Neural cell (in vitro differentiated cells): ENCODE results near the gene XPR1.

Experiments
- EP300 ChIP-seq: fragments of 450-650 bp; conservative IDR thresholded peaks from 2 replicates; pipeline ENCODE4 v1.6.1; 2014; ENCODE audit warnings: antibody characterized with exemption, mild to moderate bottlenecking, moderate library complexity; ENCODE audit not compliant: poor library complexity, severe bottlenecking
- EZH2 ChIP-seq: fragments of 200-600, 300-800 bp; shearing (Covaris generic), sonication (generic); IDR thresholded peaks from 2 replicates; pipeline ENCODE4 v1.6.1; 2014; ENCODE audit warnings: antibody characterized with exemption, low read length, borderline replicate concordance, mild to moderate bottlenecking; ENCODE audit not compliant: insufficient read depth, poor library complexity, severe bottlenecking
- MXI1 ChIP-seq: fragments of 450-650 bp; conservative IDR thresholded peaks from 2 replicates; pipeline ENCODE4 v1.6.1; 2014; ENCODE audit warnings: antibody characterized with exemption, mild to moderate bottlenecking; ENCODE audit not compliant: poor library complexity, severe bottlenecking
- POLR2AphosphoS5 ChIP-seq: IDR thresholded peaks from 2 replicates; pipeline ENCODE4 v1.6.1; 2012
- RAD21 ChIP-seq: fragments of 450-650 bp; conservative IDR thresholded peaks from 2 replicates; pipeline ENCODE4 v1.6.1; 2014; ENCODE audit warnings: antibody characterized with exemption, mild to moderate bottlenecking, moderate library complexity
- SMC3 ChIP-seq: fragments of 450-650 bp; conservative IDR thresholded peaks from 2 replicates; pipeline ENCODE4 v1.6.1; 2014; ENCODE audit warnings: antibody characterized with exemption, mild to moderate bottlenecking, moderate library complexity; ENCODE audit not compliant: poor library complexity
- TAF1 ChIP-seq: IDR thresholded peaks from 2 replicates; pipeline ENCODE4 v1.6.1; 2012; ENCODE audit warnings: low read depth
- TF ChIP-seq, protein P1 (sequence below): fragments of 450-650 bp; IDR thresholded peaks from 2 replicates; pipeline ENCODE4 v1.5.1; 2014; ENCODE audit warnings: antibody characterized with exemption, mild to moderate bottlenecking, moderate library complexity; ENCODE audit not compliant: poor library complexity, severe bottlenecking
- TF ChIP-seq, protein P2 (sequence below): IDR thresholded peaks from 2 replicates; pipeline ENCODE4 v1.6.1; 2012; ENCODE audit warnings: borderline replicate concordance

DNA sequence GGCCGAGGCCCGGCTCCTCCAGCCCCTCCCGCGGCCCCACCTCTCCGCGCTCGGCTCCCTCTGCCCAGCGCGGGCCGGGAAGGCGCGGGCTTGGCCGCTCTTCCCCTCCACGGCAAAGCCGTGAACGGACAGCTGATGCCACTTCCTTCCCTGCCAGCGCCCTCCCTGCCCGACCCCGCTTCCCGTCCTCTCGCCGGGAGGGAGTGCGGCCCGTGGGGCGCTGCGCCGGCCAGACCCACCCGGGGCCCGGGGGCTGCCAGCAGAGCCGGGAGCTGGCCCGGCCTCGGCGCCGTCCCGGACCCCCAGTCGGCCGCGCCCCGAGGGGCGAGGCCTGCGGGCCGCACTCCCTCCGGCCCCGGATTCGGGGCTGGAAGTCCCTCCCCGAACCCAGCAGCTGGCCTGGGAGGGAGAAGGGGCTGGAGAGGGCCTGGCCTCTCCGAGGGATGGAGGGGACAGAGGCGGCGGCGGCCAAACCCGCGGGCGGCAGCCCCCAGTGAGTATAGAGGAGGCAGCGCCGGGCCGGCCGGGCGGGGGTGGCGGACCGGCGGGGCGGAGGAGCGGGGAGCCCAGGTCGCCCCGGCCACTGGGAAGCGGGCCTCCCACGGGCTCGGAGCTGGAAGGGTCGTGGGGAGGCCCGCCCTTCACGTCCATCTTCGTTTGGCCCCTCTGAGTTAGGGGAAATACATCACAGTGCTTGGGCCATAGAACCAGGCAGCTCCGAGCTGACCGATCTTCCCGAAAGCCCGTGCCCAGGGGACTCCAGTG lies 281.2 kb downstream of the XPR1 start, which contains the start of gene KIAA1614:
- TF ChIP-seq SMC3 (no peak), EZH2 (no peak), RAD21 (no peak), EP300 (no peak), POLR2AphosphoS5 (no peak), TAF1 (no peak), MXI1 (no peak)
- TF ChIP-seq, protein P1, sequence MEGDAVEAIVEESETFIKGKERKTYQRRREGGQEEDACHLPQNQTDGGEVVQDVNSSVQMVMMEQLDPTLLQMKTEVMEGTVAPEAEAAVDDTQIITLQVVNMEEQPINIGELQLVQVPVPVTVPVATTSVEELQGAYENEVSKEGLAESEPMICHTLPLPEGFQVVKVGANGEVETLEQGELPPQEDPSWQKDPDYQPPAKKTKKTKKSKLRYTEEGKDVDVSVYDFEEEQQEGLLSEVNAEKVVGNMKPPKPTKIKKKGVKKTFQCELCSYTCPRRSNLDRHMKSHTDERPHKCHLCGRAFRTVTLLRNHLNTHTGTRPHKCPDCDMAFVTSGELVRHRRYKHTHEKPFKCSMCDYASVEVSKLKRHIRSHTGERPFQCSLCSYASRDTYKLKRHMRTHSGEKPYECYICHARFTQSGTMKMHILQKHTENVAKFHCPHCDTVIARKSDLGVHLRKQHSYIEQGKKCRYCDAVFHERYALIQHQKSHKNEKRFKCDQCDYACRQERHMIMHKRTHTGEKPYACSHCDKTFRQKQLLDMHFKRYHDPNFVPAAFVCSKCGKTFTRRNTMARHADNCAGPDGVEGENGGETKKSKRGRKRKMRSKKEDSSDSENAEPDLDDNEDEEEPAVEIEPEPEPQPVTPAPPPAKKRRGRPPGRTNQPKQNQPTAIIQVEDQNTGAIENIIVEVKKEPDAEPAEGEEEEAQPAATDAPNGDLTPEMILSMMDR: no peak
- TF ChIP-seq, protein P2, sequence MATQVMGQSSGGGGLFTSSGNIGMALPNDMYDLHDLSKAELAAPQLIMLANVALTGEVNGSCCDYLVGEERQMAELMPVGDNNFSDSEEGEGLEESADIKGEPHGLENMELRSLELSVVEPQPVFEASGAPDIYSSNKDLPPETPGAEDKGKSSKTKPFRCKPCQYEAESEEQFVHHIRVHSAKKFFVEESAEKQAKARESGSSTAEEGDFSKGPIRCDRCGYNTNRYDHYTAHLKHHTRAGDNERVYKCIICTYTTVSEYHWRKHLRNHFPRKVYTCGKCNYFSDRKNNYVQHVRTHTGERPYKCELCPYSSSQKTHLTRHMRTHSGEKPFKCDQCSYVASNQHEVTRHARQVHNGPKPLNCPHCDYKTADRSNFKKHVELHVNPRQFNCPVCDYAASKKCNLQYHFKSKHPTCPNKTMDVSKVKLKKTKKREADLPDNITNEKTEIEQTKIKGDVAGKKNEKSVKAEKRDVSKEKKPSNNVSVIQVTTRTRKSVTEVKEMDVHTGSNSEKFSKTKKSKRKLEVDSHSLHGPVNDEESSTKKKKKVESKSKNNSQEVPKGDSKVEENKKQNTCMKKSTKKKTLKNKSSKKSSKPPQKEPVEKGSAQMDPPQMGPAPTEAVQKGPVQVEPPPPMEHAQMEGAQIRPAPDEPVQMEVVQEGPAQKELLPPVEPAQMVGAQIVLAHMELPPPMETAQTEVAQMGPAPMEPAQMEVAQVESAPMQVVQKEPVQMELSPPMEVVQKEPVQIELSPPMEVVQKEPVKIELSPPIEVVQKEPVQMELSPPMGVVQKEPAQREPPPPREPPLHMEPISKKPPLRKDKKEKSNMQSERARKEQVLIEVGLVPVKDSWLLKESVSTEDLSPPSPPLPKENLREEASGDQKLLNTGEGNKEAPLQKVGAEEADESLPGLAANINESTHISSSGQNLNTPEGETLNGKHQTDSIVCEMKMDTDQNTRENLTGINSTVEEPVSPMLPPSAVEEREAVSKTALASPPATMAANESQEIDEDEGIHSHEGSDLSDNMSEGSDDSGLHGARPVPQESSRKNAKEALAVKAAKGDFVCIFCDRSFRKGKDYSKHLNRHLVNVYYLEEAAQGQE: no peak
